RWPE2 (cell line): Measurements from ENCODE around the gene HOXD8.

Source experiments
- ATAC-seq: fragments of 200-7000 bp; cut with Tn5 transposase; 3 replicates; pipeline ENCODE4 v1.9.1; 2021; ENCODE audit warnings: low read depth
- DNase-seq: peaks from one replicate; pipeline ENCODE4 v3.0.0-alpha.2; 2020; ENCODE audit warnings: low spot score
- H3K27ac ChIP-seq: fragments of 450-650 bp; 2 replicates; pipeline ENCODE4 v1.5.1; 2017; ENCODE audit warnings: mild to moderate bottlenecking; ENCODE audit not compliant: poor library complexity, severe bottlenecking
- H3K27me3 ChIP-seq: fragments of 250-450 bp; sonication (Bioruptor Pico); 2 replicates; pipeline ENCODE4 v1.5.1; 2021; ENCODE audit warnings: mild to moderate bottlenecking, moderate library complexity; ENCODE audit not compliant: insufficient read depth, poor library complexity, severe bottlenecking
- H3K36me3 ChIP-seq: fragments of 250-450 bp; sonication (Bioruptor Pico); 2 replicates; pipeline ENCODE4 v1.5.1; 2020; ENCODE audit warnings: low read depth, mild to moderate bottlenecking, moderate library complexity
- H3K4me1 ChIP-seq: fragments of 250-450 bp; sonication (Bioruptor Pico); 2 replicates; pipeline ENCODE4 v1.5.1; 2021; ENCODE audit warnings: mild to moderate bottlenecking, moderate library complexity; ENCODE audit not compliant: insufficient read depth, poor library complexity, severe bottlenecking
- H3K4me3 ChIP-seq: fragments of 250-450 bp; sonication (Bioruptor Pico); 2 replicates; pipeline ENCODE4 v1.5.1; 2021; ENCODE audit warnings: mild to moderate bottlenecking, moderate library complexity; ENCODE audit not compliant: severe bottlenecking
- H3K9me3 ChIP-seq: fragments of 250-450 bp; sonication (Bioruptor Pico); 2 replicates; pipeline ENCODE4 v1.5.1; 2021; ENCODE audit warnings: mild to moderate bottlenecking, moderate library complexity; ENCODE audit not compliant: severe bottlenecking
- CTCF ChIP-seq: fragments of 450-650 bp; IDR thresholded peaks from one replicate; pipeline ENCODE4 v1.5.1; 2017; ENCODE audit warnings: mild to moderate bottlenecking, moderate library complexity; ENCODE audit not compliant: poor library complexity, severe bottlenecking

HOXD8 gene

GRCh38 chr2:176110415-176111308 lies 18.8 kb upstream of the HOXD8 start:
- TF ChIP-seq CTCF = no peak
- peaks cover 5% of the 10 kb centered on the region for H3K4me1 ChIP-seq
- no peaks in the 10 kb centered on the region for H3K27me3 ChIP-seq
- DNase-seq = no peak
- no peaks in the 10 kb centered on the region for H3K9me3 ChIP-seq
- ATAC-seq = no peak
- H3K4me3 ChIP-seq = no peak overlapping the region
- no peak overlapping the region for H3K27ac ChIP-seq
- H3K36me3 ChIP-seq = peaks cover 33% of the 10 kb centered on the region

GRCh38 chr2:176111309-176111663 lies 18.2 kb upstream of the HOXD8 start:
- Histone ChIP-seq H3K36me3 (peaks cover 33% of the 10 kb centered on the region), H3K9me3 (no peaks in the 10 kb centered on the region), H3K27ac (no peak overlapping the region), H3K4me3 (no peak overlapping the region), H3K27me3 (no peaks in the 10 kb centered on the region), H3K4me1 (peaks cover 6% of the 10 kb centered on the region)
- ATAC-seq (0 out of 3 replicates have a peak, but pooled peaks have one; percentile 6), DNase-seq (no peak)
- TF ChIP-seq CTCF = peak; percentile 89

GRCh38 chr2:176111846-176112374 lies 17.6 kb upstream of the HOXD8 start:
- TF ChIP-seq CTCF = no peak
- peaks cover 36% of the 10 kb centered on the region for H3K36me3 ChIP-seq
- no peaks in the 10 kb centered on the region for H3K27me3 ChIP-seq
- no peak for ATAC-seq
- no peak for DNase-seq
- H3K9me3 ChIP-seq = no peaks in the 10 kb centered on the region
- no peak overlapping the region for H3K4me3 ChIP-seq
- H3K27ac ChIP-seq = no peak overlapping the region
- peaks cover 6% of the 10 kb centered on the region for H3K4me1 ChIP-seq

GRCh38 chr2:176112375-176113302 lies 16.9 kb upstream of the HOXD8 start:
- peaks cover 6% of the 10 kb centered on the region for H3K4me1 ChIP-seq
- no peak for TF ChIP-seq CTCF
- DNase-seq = no peak
- no peak for ATAC-seq
- peak overlapping the region; percentile 22 for H3K27ac ChIP-seq
- H3K36me3 ChIP-seq = peaks cover 43% of the 10 kb centered on the region
- no peaks in the 10 kb centered on the region for H3K27me3 ChIP-seq
- no peak overlapping the region for H3K4me3 ChIP-seq
- no peaks in the 10 kb centered on the region for H3K9me3 ChIP-seq
